GM23248 (cell line): ENCODE results near the gene PRG2. TPM values are rescaled to one million over a fixed set of nuclear protein-coding genes. Genes with fewer than 3 reads are reported as not detected.
A peak's percentile ranks its signal among the peaks of the same experiment; 100 is the strongest.

Experiments
- DNase-seq: peaks from one replicate; pipeline ENCODE4 v3.0.0-alpha.2; 2015
- H2AFZ ChIP-seq: fragments of 200-600 bp; sonication (generic); 2 replicates; pipeline ENCODE4 v1.6.1; 2016; ENCODE audit warnings: antibody characterized with exemption
- H3F3A ChIP-seq: fragments of 200-600 bp; sonication (generic); 2 replicates; pipeline ENCODE4 v1.6.1; 2016; ENCODE audit warnings: mild to moderate bottlenecking, antibody characterized with exemption, mixed run types; ENCODE audit not compliant: insufficient read depth
- H3K27ac ChIP-seq: fragments of 200-600 bp; sonication (generic); 2 replicates; pipeline ENCODE4 v1.5.1; 2016; ENCODE audit warnings: mild to moderate bottlenecking
- H3K27me3 ChIP-seq: fragments of 200-600 bp; sonication (generic); replicated peaks from 2 replicates; pipeline ENCODE4 v1.6.1; 2016; ENCODE audit warnings: mild to moderate bottlenecking; ENCODE audit not compliant: insufficient read depth
- H3K36me3 ChIP-seq: fragments of 200-600 bp; sonication (generic); 2 replicates; pipeline ENCODE4 v1.6.1; 2016; ENCODE audit warnings: low read depth, mild to moderate bottlenecking
- H3K4me1 ChIP-seq: fragments of 200-600 bp; sonication (generic); 2 replicates; pipeline ENCODE4 v1.6.1; 2016; ENCODE audit warnings: mild to moderate bottlenecking; ENCODE audit not compliant: insufficient read depth
- H3K4me2 ChIP-seq: fragments of 200-600 bp; sonication (generic); one replicate; pipeline ENCODE4 v1.6.1; 2016; ENCODE audit warnings: mild to moderate bottlenecking; ENCODE audit not compliant: unreplicated experiment
- H3K4me3 ChIP-seq: fragments of 200-600 bp; sonication (generic); 2 replicates; pipeline ENCODE4 v1.5.1; 2016; ENCODE audit warnings: mild to moderate bottlenecking
- H3K79me2 ChIP-seq: fragments of 200-600 bp; sonication (generic); 2 replicates; pipeline ENCODE4 v1.6.1; 2016; ENCODE audit warnings: mild to moderate bottlenecking; ENCODE audit not compliant: insufficient read depth
- H3K9ac ChIP-seq: fragments of 200-600 bp; sonication (generic); 2 replicates; pipeline ENCODE4 v1.6.1; 2016; ENCODE audit warnings: mild to moderate bottlenecking
- H3K9me2 ChIP-seq: fragments of 200-600 bp; sonication (generic); 2 replicates; pipeline ENCODE4 v1.6.1; 2016; ENCODE audit warnings: mixed run types, mild to moderate bottlenecking, moderate library complexity; ENCODE audit not compliant: insufficient read depth
- H3K9me3 ChIP-seq: fragments of 200-600 bp; sonication (generic); one replicate; pipeline ENCODE4 v1.6.1; 2017; ENCODE audit warnings: low read depth
- H4K20me1 ChIP-seq: fragments of 200-600 bp; sonication (generic); 2 replicates; pipeline ENCODE4 v1.6.0; 2016; ENCODE audit not compliant: insufficient read depth
- EZH2 ChIP-seq: fragments of 200-600 bp; sonication (generic); IDR thresholded peaks from 2 replicates; pipeline ENCODE4 v1.6.1; 2018; ENCODE audit warnings: antibody characterized with exemption, mild to moderate bottlenecking; ENCODE audit not compliant: insufficient read depth, poor library complexity, severe bottlenecking
- EZH2phosphoT487 ChIP-seq: fragments of 200-600 bp; sonication (generic); IDR thresholded peaks from 2 replicates; pipeline ENCODE4 v1.6.1; 2018; ENCODE audit warnings: antibody characterized with exemption, moderate library complexity, mild to moderate bottlenecking, low read depth; ENCODE audit not compliant: insufficient read depth
- WGBS, 2 experiments: methylation state at CpG; one replicate each; pipeline ENCODE4 v1.1.6; 2015 to 2017; ENCODE audit warnings: low lambda C conversion rate in 2 of 2, low coverage in 1 of 2; ENCODE audit errors: missing lambda C conversion rate in 2 of 2; 5-methylcytosine and 5-hydroxymethylcytosine counted together
- in situ Hi-C: fragments of 300-500 bp; cut with MboI; formaldehyde crosslinking; loops from 2 replicates; pipeline ENCODE4 v1.15.0; 2020
- polyA plus RNA-seq: library from polyadenylated mRNA; unstranded; fragments of >200 nt; fragmentation: Nextera tagmentation; extraction: Ambion mirVana; gene quantifications from 2 replicates; pipeline ENCODE4 v1.2.1, GENCODE V29; 2016
- total RNA-seq: library from RNA; depleted of rRNA; stranded (reverse); fragments of >200 nt; shearing (Covaris generic); gene quantifications from 2 replicates; pipeline ENCODE4 v1.2.3, GENCODE V29; 2014

PRG2 gene
- total and polyA plus RNA-seq, 2 experiments from 2014 or later = 2.2 to 2.8 TPM

GRCh38 chr11:57409321-57410100, 19.1 kb upstream of the PRG2 start:
- WGBS, 2 experiments = 94 to 98% methylated on average over 17 to 18 of the region's 18 CpGs
- no peak overlapping the region for H3K27ac ChIP-seq
- H4K20me1 ChIP-seq = no peaks in the 10 kb centered on the region
- TF ChIP-seq EZH2 (no peak), EZH2phosphoT487 (no peak)
- H3K4me1 ChIP-seq = peaks cover 24% of the 10 kb centered on the region
- H3K9me2 ChIP-seq = no peaks in the 10 kb centered on the region
- H3K9me3 ChIP-seq = no peaks in the 10 kb centered on the region
- no peak overlapping the region for H3K4me2 ChIP-seq
- no peak overlapping the region for H3K9ac ChIP-seq
- 0 out of 2 replicates have a peak, but pooled peaks cover 13% of the 10 kb centered on the region for H3K36me3 ChIP-seq
- H3F3A ChIP-seq = peaks cover 32% of the 10 kb centered on the region
- in situ Hi-C loops = no loop called here
- H3K27me3 ChIP-seq = no peaks in the 10 kb centered on the region
- H2AFZ ChIP-seq = no peak overlapping the region
- DNase-seq = no peak
- H3K4me3 ChIP-seq = no peak overlapping the region
- no peaks in the 10 kb centered on the region for H3K79me2 ChIP-seq

- no peaks in the 10 kb centered on the region for H3K9me2 ChIP-seq
- H3K9ac ChIP-seq = no peak overlapping the region
- H4K20me1 ChIP-seq = no peaks in the 10 kb centered on the region
- 97 to 100% methylated on average over 2 of the region's 2 CpGs for WGBS, 2 experiments
- H3K4me1 ChIP-seq = peaks cover 24% of the 10 kb centered on the region
- H3K79me2 ChIP-seq = no peaks in the 10 kb centered on the region
- no peak overlapping the region for H3K4me2 ChIP-seq
- H3K27ac ChIP-seq = no peak overlapping the region
- no peak for DNase-seq
- peaks cover 32% of the 10 kb centered on the region for H3F3A ChIP-seq
- H3K27me3 ChIP-seq = no peaks in the 10 kb centered on the region
- in situ Hi-C loops = no loop called here
- no peaks in the 10 kb centered on the region for H3K9me3 ChIP-seq
- no peak for TF ChIP-seq EZH2phosphoT487
- no peak for TF ChIP-seq EZH2
- H3K36me3 ChIP-seq = 0 out of 2 replicates have a peak, but pooled peaks cover 13% of the 10 kb centered on the region
- H3K4me3 ChIP-seq = no peak overlapping the region
- no peak overlapping the region for H2AFZ ChIP-seq
These were observed 18.3 kb upstream of the PRG2 start for GRCh38 chr11:57408771-57409170.

GRCh38 chr11:57407941-57408475, 17.6 kb upstream of the PRG2 start:
- in situ Hi-C loops = no loop called here
- Histone ChIP-seq H2AFZ (no peak overlapping the region), H3K27ac (no peak overlapping the region), H4K20me1 (no peaks in the 10 kb centered on the region), H3K4me3 (no peak overlapping the region), H3K9ac (no peak overlapping the region), H3K4me2 (no peak overlapping the region), H3K36me3 (0 out of 2 replicates have a peak, but pooled peaks cover 13% of the 10 kb centered on the region), H3K9me3 (no peaks in the 10 kb centered on the region), H3K27me3 (no peaks in the 10 kb centered on the region), H3K4me1 (peaks cover 24% of the 10 kb centered on the region), H3K79me2 (no peaks in the 10 kb centered on the region), H3K9me2 (no peaks in the 10 kb centered on the region), H3F3A (peaks cover 32% of the 10 kb centered on the region)
- no peak for DNase-seq
- no peak for TF ChIP-seq EZH2
- TF ChIP-seq EZH2phosphoT487 = no peak
- 87% methylated on average over 8 of the region's 8 CpGs for WGBS, 2 experiments

- Histone ChIP-seq H3K4me1 (peaks cover 24% of the 10 kb centered on the region), H3K27me3 (no peaks in the 10 kb centered on the region), H4K20me1 (no peaks in the 10 kb centered on the region), H3K4me2 (peak overlapping the region; percentile 28), H3K36me3 (0 out of 2 replicates have a peak, but pooled peaks cover 13% of the 10 kb centered on the region), H3K9me2 (no peaks in the 10 kb centered on the region), H3K27ac (0 out of 2 replicates have a peak overlapping the region, but pooled peaks have one; percentile 7), H3F3A (peaks cover 32% of the 10 kb centered on the region), H2AFZ (no peak overlapping the region), H3K9ac (no peak overlapping the region), H3K4me3 (no peak overlapping the region), H3K9me3 (no peaks in the 10 kb centered on the region), H3K79me2 (no peaks in the 10 kb centered on the region)
- WGBS, 2 experiments = 89 to 92% methylated on average over 9 of the region's 9 CpGs
- no peak for DNase-seq
- no peak for TF ChIP-seq EZH2
- TF ChIP-seq EZH2phosphoT487 = no peak
- in situ Hi-C loops = no loop called here
These were observed 16.8 kb upstream of the PRG2 start for GRCh38 chr11:57407010-57407920.
